ENCODE measurements around the gene DDC.

DDC gene

DNA sequence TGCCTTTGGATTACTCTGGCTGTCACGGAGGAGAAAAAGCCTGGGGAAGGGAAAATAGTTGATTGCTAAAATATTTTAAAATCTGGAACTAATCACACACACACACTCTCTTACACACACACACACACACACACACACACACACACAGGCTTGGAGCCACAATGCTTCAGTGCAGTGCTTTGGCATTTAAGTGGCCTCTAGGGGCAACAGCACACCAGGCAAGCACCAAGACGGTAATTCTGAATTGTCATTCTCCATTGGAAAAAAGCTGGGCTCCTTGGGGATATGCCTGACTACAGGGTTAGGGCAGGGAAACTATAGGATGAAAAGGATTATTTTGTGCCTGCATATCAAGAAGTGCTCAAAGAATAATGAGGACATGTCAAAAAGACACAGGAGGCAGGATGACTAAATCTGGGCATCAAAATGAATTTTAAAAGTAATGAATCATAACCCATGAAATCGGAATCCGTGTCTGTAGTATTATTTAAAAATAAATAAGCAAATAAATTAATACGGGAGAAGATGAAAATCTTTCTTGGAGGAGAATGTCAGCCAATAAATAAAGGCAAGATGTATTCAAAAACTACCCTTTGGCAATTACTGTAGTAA is 30.4 kb upstream of the DDC start:
- peaks cover 12% of the 10 kb centered on the region for H3K27me3 Mint-ChIP-seq
- no peak overlapping the region for H3K27ac Mint-ChIP-seq (ENCODE audit: low read depth)
- H3K4me1 Mint-ChIP-seq: peaks cover 21% of the 10 kb centered on the region
- no peaks in the 10 kb centered on the region for H3K9me3 Mint-ChIP-seq
- H3K36me3 Mint-ChIP-seq (ENCODE audit: insufficient read depth): peaks cover 4% of the 10 kb centered on the region
- ATAC-seq (replicated peaks; ENCODE audit: extremely low read depth, poor library complexity, severe bottlenecking) (no peak), DNase-seq (ENCODE audit: low spot score in 2 of 2) (no peak)
- H3K4me3 Mint-ChIP-seq: no peak overlapping the region

DNA sequence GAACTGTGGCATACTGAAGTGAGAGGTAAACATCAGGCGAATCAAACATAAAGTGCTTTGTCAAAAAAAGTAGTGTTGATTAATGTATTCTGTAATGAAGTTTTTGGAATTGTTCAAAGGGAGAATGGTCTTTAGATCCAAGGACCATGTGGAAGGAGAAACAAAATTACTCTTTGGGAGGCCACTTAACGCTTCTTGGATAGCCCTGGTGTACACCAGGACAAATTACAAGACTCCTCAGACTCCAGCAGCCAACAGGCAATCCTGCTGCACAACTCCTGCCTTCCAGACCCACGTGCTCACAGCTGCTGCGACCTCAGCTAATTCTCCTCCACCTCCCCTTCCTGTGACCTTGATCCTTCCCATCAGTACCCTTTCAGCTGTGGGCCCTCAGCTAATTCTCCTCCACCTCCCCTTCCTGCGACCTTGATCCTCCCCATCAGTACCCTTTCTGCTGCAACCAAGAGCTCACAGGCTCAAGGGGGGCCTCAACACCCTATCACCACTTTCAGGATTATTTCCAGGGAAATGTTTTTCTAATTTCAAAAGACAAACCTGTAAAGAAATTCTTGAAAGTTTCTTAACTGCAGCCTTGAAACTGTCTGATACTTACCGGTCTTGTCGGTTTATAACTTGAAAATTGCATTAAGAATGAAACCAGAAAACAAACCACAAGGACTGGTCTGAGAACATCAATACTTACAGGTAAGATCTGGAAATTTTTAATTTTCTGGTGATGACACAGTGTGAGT is 29.7 kb upstream of the DDC start:
- no peak for DNase-seq (ENCODE audit: low spot score in 2 of 2)
- ATAC-seq (replicated peaks; ENCODE audit: extremely low read depth, poor library complexity, severe bottlenecking): no peak
- peaks cover 19% of the 10 kb centered on the region for H3K27me3 Mint-ChIP-seq
- H3K4me1 Mint-ChIP-seq: peaks cover 21% of the 10 kb centered on the region
- no peak overlapping the region for H3K27ac Mint-ChIP-seq (ENCODE audit: low read depth)
- H3K4me3 Mint-ChIP-seq: no peak overlapping the region
- no peaks in the 10 kb centered on the region for H3K9me3 Mint-ChIP-seq
- H3K36me3 Mint-ChIP-seq (ENCODE audit: insufficient read depth): peaks cover 4% of the 10 kb centered on the region

GRCh38 chr7:50594136-50594535 is 28.9 kb upstream of the DDC start:
- Mint-ChIP-seq H3K27me3 (peaks cover 26% of the 10 kb centered on the region), H3K4me3 (no peak overlapping the region), H3K4me1 (peaks cover 21% of the 10 kb centered on the region), H3K36me3 (ENCODE audit: insufficient read depth) (peaks cover 4% of the 10 kb centered on the region), H3K27ac (ENCODE audit: low read depth) (no peak overlapping the region), H3K9me3 (no peaks in the 10 kb centered on the region)
- no peak for DNase-seq (ENCODE audit: low spot score in 2 of 2)
- no peak for ATAC-seq (replicated peaks; ENCODE audit: extremely low read depth, poor library complexity, severe bottlenecking)

- no peak for DNase-seq (ENCODE audit: low spot score in 2 of 2)
- Mint-ChIP-seq H3K27me3 (peaks cover 30% of the 10 kb centered on the region), H3K36me3 (ENCODE audit: insufficient read depth) (peaks cover 4% of the 10 kb centered on the region), H3K4me3 (no peak overlapping the region), H3K27ac (ENCODE audit: low read depth) (no peak overlapping the region), H3K4me1 (peaks cover 15% of the 10 kb centered on the region), H3K9me3 (no peaks in the 10 kb centered on the region)
- no peak for ATAC-seq (replicated peaks; ENCODE audit: extremely low read depth, poor library complexity, severe bottlenecking)
Measured at GRCh38 chr7:50592940-50593339, 27.7 kb upstream of the DDC start.

DNA sequence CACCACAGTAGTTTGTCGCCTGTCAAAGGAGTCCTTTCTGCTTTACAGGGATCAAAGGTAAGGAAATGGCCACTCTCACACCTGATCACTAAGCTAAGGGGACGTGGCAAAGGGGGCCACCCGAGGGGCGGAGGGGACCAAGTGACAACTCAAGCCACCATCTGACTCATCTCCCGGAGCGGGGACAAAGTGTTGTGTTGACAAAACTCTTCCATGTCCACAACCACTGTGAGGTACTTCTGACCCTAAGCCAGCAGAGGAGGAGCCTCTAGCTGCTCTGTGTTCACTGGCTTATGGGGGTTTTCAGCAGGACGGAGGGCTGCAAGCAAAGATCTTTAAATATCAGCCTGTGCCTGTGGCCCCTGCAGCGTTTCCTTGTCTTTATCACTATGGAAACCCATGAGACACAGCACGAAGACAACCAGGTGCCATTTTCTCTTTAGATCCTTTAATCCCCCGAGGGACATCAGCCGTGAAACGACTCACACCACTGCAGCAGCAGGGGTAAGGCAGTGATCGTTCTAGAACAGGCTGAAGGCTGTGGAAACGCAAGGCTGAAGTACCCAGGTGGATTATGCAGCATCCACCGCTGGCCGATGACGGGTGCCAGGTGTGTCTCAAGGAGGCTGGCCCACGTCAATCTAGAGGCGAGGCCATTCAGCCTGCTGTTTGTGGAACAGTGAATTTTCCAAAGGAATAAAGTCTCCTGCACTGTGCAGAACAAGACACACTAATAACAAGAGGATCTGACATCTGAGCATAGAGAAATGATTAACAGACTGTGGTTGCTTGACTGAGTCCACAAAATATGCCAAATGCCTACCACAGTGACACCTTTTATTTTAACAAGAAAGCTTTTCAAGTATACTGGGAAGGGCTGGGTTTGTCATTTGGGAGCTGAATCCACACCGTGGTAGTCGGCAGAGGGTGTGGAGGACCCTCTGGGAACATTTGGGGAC is 26.6 kb upstream of the DDC start:
- Mint-ChIP-seq H3K4me3 (no peak overlapping the region), H3K27ac (ENCODE audit: low read depth) (no peak overlapping the region), H3K9me3 (no peaks in the 10 kb centered on the region), H3K27me3 (peaks cover 30% of the 10 kb centered on the region), H3K36me3 (ENCODE audit: insufficient read depth) (peaks cover 4% of the 10 kb centered on the region), H3K4me1 (peaks cover 15% of the 10 kb centered on the region)
- DNase-seq (ENCODE audit: low spot score in 2 of 2) (no peak), ATAC-seq (replicated peaks; ENCODE audit: extremely low read depth, poor library complexity, severe bottlenecking) (no peak)

GRCh38 chr7:50591098-50591479 is 25.9 kb upstream of the DDC start:
- Mint-ChIP-seq H3K9me3 (no peaks in the 10 kb centered on the region), H3K27ac (ENCODE audit: low read depth) (no peak overlapping the region), H3K36me3 (ENCODE audit: insufficient read depth) (peaks cover 4% of the 10 kb centered on the region), H3K4me3 (no peak overlapping the region), H3K27me3 (peaks cover 30% of the 10 kb centered on the region), H3K4me1 (peaks cover 15% of the 10 kb centered on the region)
- DNase-seq (ENCODE audit: low spot score in 2 of 2) (no peak), ATAC-seq (replicated peaks; ENCODE audit: extremely low read depth, poor library complexity, severe bottlenecking) (no peak)

- Mint-ChIP-seq H3K4me3 (no peak overlapping the region), H3K4me1 (peaks cover 13% of the 10 kb centered on the region), H3K9me3 (no peaks in the 10 kb centered on the region), H3K36me3 (ENCODE audit: insufficient read depth) (peaks cover 4% of the 10 kb centered on the region), H3K27me3 (peaks cover 30% of the 10 kb centered on the region), H3K27ac (ENCODE audit: low read depth) (no peak overlapping the region)
- DNase-seq (ENCODE audit: low spot score in 2 of 2): no peak
- ATAC-seq (replicated peaks; ENCODE audit: extremely low read depth, poor library complexity, severe bottlenecking): no peak
Measured at GRCh38 chr7:50590535-50590934, 25.3 kb upstream of the DDC start.

DNA sequence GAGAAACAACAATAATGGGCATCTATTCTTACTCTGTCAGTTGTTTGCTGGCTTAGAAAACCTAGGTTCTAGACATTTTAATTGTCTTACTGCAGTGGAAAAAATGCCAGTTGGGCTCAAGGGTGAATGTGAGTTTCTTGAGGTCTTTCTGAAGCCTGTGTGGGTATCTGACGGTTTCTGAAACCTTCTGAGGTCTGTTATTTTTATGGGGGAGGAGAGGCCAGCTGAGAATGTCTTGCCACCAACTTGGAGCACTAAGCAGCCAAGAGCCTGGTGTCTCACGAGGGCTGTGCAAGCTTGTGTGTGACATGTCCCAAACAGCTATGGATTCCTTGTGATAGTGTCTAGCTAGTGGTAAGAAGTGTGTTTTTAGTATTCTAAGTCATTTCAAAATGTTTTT is 24.2 kb upstream of the DDC start:
- Mint-ChIP-seq H3K4me1 (peaks cover 2% of the 10 kb centered on the region), H3K9me3 (no peaks in the 10 kb centered on the region), H3K27ac (ENCODE audit: low read depth) (no peak overlapping the region), H3K27me3 (peaks cover 30% of the 10 kb centered on the region), H3K4me3 (no peak overlapping the region), H3K36me3 (ENCODE audit: insufficient read depth) (peaks cover 4% of the 10 kb centered on the region)
- no peak for DNase-seq (ENCODE audit: low spot score in 2 of 2)
- no peak for ATAC-seq (replicated peaks; ENCODE audit: extremely low read depth, poor library complexity, severe bottlenecking)

DNA sequence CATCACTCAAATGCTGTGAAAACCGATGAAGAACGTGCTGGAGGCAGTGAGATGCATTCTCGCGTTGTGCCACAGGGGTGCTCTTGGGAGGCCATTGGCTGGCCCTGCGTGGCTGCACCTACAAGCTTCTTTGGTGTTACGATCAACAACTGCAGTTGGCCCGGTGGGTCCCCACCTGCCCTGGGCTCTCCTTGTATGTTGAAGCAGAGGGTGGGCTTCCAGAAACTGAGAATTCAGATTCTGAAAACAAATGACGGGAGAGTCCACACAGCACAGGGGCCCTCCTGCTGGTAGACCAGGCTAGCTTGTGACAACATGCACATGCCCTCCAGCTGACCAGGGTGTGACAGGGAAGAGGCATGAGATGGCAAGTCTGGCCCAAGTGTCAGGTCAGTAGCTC is 23.7 kb upstream of the DDC start:
- Mint-ChIP-seq H3K4me3 (no peak overlapping the region), H3K27ac (ENCODE audit: low read depth) (no peak overlapping the region), H3K27me3 (peaks cover 30% of the 10 kb centered on the region), H3K36me3 (ENCODE audit: insufficient read depth) (peaks cover 3% of the 10 kb centered on the region), H3K9me3 (peaks cover 2% of the 10 kb centered on the region), H3K4me1 (no peaks in the 10 kb centered on the region)
- DNase-seq (ENCODE audit: low spot score in 2 of 2) (no peak), ATAC-seq (replicated peaks; ENCODE audit: extremely low read depth, poor library complexity, severe bottlenecking) (no peak)

DNA sequence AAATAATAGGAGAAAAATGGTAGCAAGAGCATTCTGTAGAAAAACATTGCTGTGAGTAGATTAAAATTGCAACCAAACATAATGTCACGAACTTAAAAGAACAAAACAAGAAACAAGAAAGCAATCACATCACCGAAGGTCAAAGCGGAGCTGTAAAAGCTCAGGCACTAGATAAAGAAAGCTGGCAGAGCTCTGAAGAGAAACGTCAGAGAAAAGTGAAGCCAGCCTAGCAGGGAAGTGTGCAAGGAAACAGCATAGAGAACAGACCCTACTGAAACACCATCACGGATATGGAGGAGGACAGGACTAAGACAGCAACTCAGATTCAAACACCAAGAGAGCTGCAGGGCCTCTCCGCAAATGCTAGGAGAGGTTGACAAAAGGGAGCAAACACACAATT is 22.5 kb upstream of the DDC start:
- DNase-seq (ENCODE audit: low spot score in 2 of 2) (no peak), ATAC-seq (replicated peaks; ENCODE audit: extremely low read depth, poor library complexity, severe bottlenecking) (no peak)
- Mint-ChIP-seq H3K4me3 (no peak overlapping the region), H3K27ac (ENCODE audit: low read depth) (no peak overlapping the region), H3K27me3 (peaks cover 30% of the 10 kb centered on the region), H3K9me3 (peaks cover 8% of the 10 kb centered on the region), H3K4me1 (no peaks in the 10 kb centered on the region), H3K36me3 (ENCODE audit: insufficient read depth) (peaks cover 3% of the 10 kb centered on the region)

- H3K9me3 Mint-ChIP-seq: peaks cover 8% of the 10 kb centered on the region
Measured at GRCh38 chr7:50584793-50585408, 19.7 kb upstream of the DDC start.

DNA sequence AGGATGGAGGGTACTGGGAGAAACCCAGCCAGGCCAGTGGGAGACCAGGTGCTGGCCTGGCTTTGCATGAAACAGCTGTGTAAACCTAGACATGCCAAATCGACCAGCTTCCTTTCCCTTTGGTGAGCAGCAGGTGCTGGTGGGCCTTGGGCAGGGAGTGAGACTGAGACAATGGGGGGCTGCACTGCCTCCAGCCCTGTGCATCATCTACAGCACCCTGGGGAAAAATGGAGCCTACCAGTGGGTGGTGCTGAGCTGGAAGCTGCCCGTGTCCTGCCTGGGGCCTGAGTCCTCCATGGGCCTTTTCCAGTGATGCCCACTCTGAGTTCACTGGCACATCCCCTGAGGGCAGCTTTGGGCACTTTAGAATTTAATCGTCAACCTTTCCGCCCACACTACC is 19.2 kb upstream of the DDC start:
- peaks cover 18% of the 10 kb centered on the region for H3K27me3 Mint-ChIP-seq
- no peak for ATAC-seq (replicated peaks; ENCODE audit: extremely low read depth, poor library complexity, severe bottlenecking)
- no peak for DNase-seq (ENCODE audit: low spot score in 2 of 2)
- H3K9me3 Mint-ChIP-seq: peaks cover 8% of the 10 kb centered on the region
- H3K27ac Mint-ChIP-seq (ENCODE audit: low read depth): no peak overlapping the region
- no peaks in the 10 kb centered on the region for H3K4me1 Mint-ChIP-seq
- no peak overlapping the region for H3K4me3 Mint-ChIP-seq
- H3K36me3 Mint-ChIP-seq (ENCODE audit: insufficient read depth): no peaks in the 10 kb centered on the region

More at GRCh38 chr7:50584793-50585408, 19.7 kb upstream of the DDC start:
- DNase-seq (ENCODE audit: low spot score in 2 of 2) (no peak), ATAC-seq (replicated peaks; ENCODE audit: extremely low read depth, poor library complexity, severe bottlenecking) (no peak)
- Mint-ChIP-seq H3K36me3 (ENCODE audit: insufficient read depth) (no peaks in the 10 kb centered on the region), H3K27ac (ENCODE audit: low read depth) (no peak overlapping the region), H3K27me3 (peaks cover 23% of the 10 kb centered on the region), H3K4me1 (no peaks in the 10 kb centered on the region), H3K4me3 (no peak overlapping the region)
